Measurements from ENCODE around the gene PDZRN4.
"Not testable (repeated sequence)": the region's sequence is repeated elsewhere in the genome, so short reads cannot be mapped to it uniquely, and the experiment has no call there.

PDZRN4 gene

DNA sequence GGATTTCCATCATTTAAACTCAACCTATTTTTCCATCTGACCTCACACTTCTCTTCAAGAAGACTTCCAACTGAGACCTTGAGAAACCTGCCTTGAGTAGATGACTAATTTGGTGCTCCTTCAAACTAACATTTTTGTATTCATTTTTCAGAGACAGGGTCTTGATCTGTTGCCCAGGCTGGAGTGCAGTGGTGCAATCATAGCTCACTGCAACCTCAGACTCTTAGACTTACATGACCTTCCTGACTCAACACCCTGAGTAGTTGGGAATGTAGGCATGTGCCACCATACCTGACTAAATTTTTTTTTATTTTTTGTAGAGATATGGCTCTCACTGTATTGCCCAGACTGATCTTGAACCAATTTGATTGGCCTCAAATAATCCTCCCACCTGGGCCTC is 389.9 kb downstream of the PDZRN4 start:
- no peak for DNase-seq

DNA sequence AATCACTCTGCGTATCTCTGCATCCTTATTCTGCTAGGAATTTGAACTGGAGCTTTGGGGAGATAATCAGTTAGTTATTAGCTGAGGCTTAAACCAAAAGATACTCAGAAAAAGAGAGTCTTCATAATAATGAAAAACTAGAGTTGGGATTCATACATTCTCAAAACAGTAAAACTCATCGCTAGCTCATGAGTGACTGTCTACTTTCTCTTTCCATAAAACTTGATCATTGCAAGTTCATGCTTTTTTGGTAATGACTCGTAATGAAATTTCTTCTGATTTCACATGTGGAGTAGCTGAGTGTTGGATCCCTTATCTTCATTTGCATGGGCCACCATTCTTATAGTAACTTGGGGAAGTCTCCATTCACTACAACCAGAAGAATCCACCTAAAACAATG is 397.7 kb downstream of the PDZRN4 start:
- DNase-seq: no peak

GRCh38 chr12:41587574-41587973 is 399.5 kb downstream of the PDZRN4 start:
- no peak for DNase-seq

GRCh38 chr12:41589878-41590277 is 401.8 kb downstream of the PDZRN4 start:
- DNase-seq: no peak

GRCh38 chr12:41596190-41596589 is 408.1 kb downstream of the PDZRN4 start:
- no peak for DNase-seq

GRCh38 chr12:41604830-41605229 is 416.7 kb downstream of the PDZRN4 start:
- no peak for DNase-seq

GRCh38 chr12:41605545-41606305 is 417.6 kb downstream of the PDZRN4 start:
- no peak for DNase-seq

- no peak for DNase-seq
These were observed 418.6 kb downstream of the PDZRN4 start for GRCh38 chr12:41606468-41607445.

- DNase-seq: no peak
These were observed 424.9 kb downstream of the PDZRN4 start for GRCh38 chr12:41612892-41613557.

GRCh38 chr12:41615174-41615573 is 427.1 kb downstream of the PDZRN4 start:
- DNase-seq: not testable (repeated sequence)

- DNase-seq: no peak
These were observed 431.6 kb downstream of the PDZRN4 start for GRCh38 chr12:41619705-41620104.

- DNase-seq: no peak
These were observed 433.2 kb downstream of the PDZRN4 start for GRCh38 chr12:41621291-41621690.
